PC-9 (cell line): Measurements from ENCODE around the gene UBE2S. TPM values are rescaled to one million over a fixed set of nuclear protein-coding genes. Genes with fewer than 3 reads are reported as not detected.

ENCODE experiments used
- BruUV-seq: library from RNA; stranded (reverse); fragments of 400-500 nt; replicated peaks from 2 replicates; lab custom pipeline; 2021; lab: Mats Ljungman, UMichigan
- CTCF ChIA-PET: fragments of 300-600 bp; sonication (Branson Sonifier 250); formaldehyde crosslinking; loops from one replicate; lab custom pipeline; 2022; ENCODE audit warnings: antibody characterized with exemption; lab: Charles Lee
- POLR2A ChIA-PET: fragments of 300-600 bp; sonication (Branson Sonifier 250); formaldehyde crosslinking; loops from one replicate; lab custom pipeline; 2022; ENCODE audit warnings: antibody characterized with exemption; ENCODE audit not compliant: unreplicated experiment; lab: Charles Lee
- DNase-seq, 2 experiments: peaks; one replicate each; pipeline versions ENCODE4 v3.0.0 to v3.0.0-alpha.2; 2015 to 2022; ENCODE audit warnings: mixed read lengths in 1 of 2
- H2AFZ ChIP-seq: fragments of 200-600 bp; sonication (generic); 2 replicates; pipeline ENCODE4 v1.8.1; 2017; ENCODE audit warnings: antibody characterized with exemption
- H3F3A ChIP-seq: fragments of 200-600 bp; sonication (generic); 2 replicates; pipeline ENCODE4 v1.8.1; 2017; ENCODE audit warnings: antibody characterized with exemption, mild to moderate bottlenecking, low read depth; ENCODE audit not compliant: insufficient read depth
- H3K27ac ChIP-seq: fragments of 200-600 bp; sonication (generic); 2 replicates; pipeline ENCODE4 v1.6.1; 2016; ENCODE audit warnings: mixed run types
- H3K27me3 ChIP-seq: fragments of 200-600 bp; sonication (generic); 2 replicates; pipeline ENCODE4 v1.6.1; 2016; ENCODE audit warnings: low read depth, mixed run types; ENCODE audit not compliant: insufficient read depth
- H3K36me3 ChIP-seq: fragments of 200-600 bp; sonication (generic); 2 replicates; pipeline ENCODE4 v1.6.1; 2016; ENCODE audit warnings: low read depth, mixed run types
- H3K4me1 ChIP-seq: fragments of 200-600 bp; sonication (generic); replicated peaks from 2 replicates; pipeline ENCODE4 v1.6.1; 2016; ENCODE audit warnings: mixed run types; ENCODE audit not compliant: insufficient read depth
- H3K4me2 ChIP-seq: fragments of 200-600 bp; sonication (generic); 2 replicates; pipeline ENCODE4 v1.6.1; 2017; ENCODE audit warnings: mixed run types
- H3K4me3 ChIP-seq: fragments of 200-600 bp; sonication (generic); 2 replicates; pipeline ENCODE4 v1.6.1; 2016; ENCODE audit warnings: mixed run types
- H3K79me2 ChIP-seq: fragments of 200-600 bp; sonication (generic); 2 replicates; pipeline ENCODE4 v1.6.1; 2017; ENCODE audit warnings: low read depth, mixed run types
- H3K9me2 ChIP-seq: fragments of 200-600 bp; sonication (generic); 2 replicates; pipeline ENCODE4 v1.8.1; 2017; ENCODE audit warnings: mild to moderate bottlenecking; ENCODE audit not compliant: insufficient read depth
- H3K9me3 ChIP-seq: fragments of 200-600 bp; sonication (generic); 2 replicates; pipeline ENCODE4 v1.8.1; 2016; ENCODE audit warnings: low read depth; ENCODE audit not compliant: insufficient read depth
- H4K20me1 ChIP-seq: fragments of 200-600 bp; sonication (generic); 2 replicates; pipeline ENCODE4 v1.8.1; 2017; ENCODE audit not compliant: insufficient read depth
- CTCF ChIP-seq: fragments of 200-600 bp; sonication (generic); conservative IDR thresholded peaks from 2 replicates; pipeline ENCODE4 v1.6.1; 2017; ENCODE audit warnings: mixed run types, antibody characterized with exemption, mild to moderate bottlenecking, moderate library complexity
- EZH2 ChIP-seq: fragments of 200-600 bp; sonication (generic); IDR thresholded peaks from 2 replicates; pipeline ENCODE4 v1.8.0; 2017; ENCODE audit warnings: antibody characterized with exemption, low read depth
- intact Hi-C: fragments of 100-400 bp; cut with micrococcal nuclease; formaldehyde crosslinking; loops from one replicate; pipeline ENCODE4 v1.10.0; 2022; ENCODE audit not compliant: unreplicated experiment
- total RNA-seq: library from RNA; stranded (reverse); gene quantifications from 2 replicates; pipeline ENCODE4 v1.2.3, GENCODE V29; 2021

The UBE2S gene
- total RNA-seq, 1 experiment from 2014 or later: 359 TPM

GRCh38 chr19:55385724-55386492 is 21.7 kb downstream of the UBE2S start, which contains the start of gene RPL28:
Gene RPL28, plus strand, starts transcription at chr19:55385932. Its CDS starts 426 bp downstream, at chr19:55386358.
- Histone ChIP-seq H3K27ac (peak within 1 kb of the TSS; percentile 83), H3F3A (peaks cover 57% of the 10 kb centered on the region), H4K20me1 (peaks cover 49% of the 10 kb centered on the region), H3K4me1 (peaks cover 39% of the 10 kb centered on the region), H3K79me2 (peaks cover 75% of the 10 kb centered on the region), H3K27me3 (no peaks in the 10 kb centered on the region), H3K9me2 (no peaks in the 10 kb centered on the region), H2AFZ (peak within 1 kb of the TSS; percentile 72), H3K9me3 (no peaks in the 10 kb centered on the region), H3K4me3 (peak within 1 kb of the TSS; percentile 88), H3K4me2 (peak within 1 kb of the TSS; percentile 97), H3K36me3 (peaks cover 39% of the 10 kb centered on the region)
- intact Hi-C loops: loop anchor here (1.0 to 10.0 kb wide), 6 partner anchors 21 to 221 kb away; partner anchors contain the start of genes DNAAF3, KMT5C, PPP6R1 and UBE2S
- ChIA-PET CTCF (no interaction called here), POLR2A (interaction anchor here (0.8 kb wide), 1 partner anchor 12 kb away, joined by 4 read pairs; no protein-coding TSS in a partner anchor)
- peak; percentile 98 to 100 for DNase-seq
- BruUV-seq: no TSS peak
- TF ChIP-seq CTCF (no peak), EZH2 (no peak)

DNA sequence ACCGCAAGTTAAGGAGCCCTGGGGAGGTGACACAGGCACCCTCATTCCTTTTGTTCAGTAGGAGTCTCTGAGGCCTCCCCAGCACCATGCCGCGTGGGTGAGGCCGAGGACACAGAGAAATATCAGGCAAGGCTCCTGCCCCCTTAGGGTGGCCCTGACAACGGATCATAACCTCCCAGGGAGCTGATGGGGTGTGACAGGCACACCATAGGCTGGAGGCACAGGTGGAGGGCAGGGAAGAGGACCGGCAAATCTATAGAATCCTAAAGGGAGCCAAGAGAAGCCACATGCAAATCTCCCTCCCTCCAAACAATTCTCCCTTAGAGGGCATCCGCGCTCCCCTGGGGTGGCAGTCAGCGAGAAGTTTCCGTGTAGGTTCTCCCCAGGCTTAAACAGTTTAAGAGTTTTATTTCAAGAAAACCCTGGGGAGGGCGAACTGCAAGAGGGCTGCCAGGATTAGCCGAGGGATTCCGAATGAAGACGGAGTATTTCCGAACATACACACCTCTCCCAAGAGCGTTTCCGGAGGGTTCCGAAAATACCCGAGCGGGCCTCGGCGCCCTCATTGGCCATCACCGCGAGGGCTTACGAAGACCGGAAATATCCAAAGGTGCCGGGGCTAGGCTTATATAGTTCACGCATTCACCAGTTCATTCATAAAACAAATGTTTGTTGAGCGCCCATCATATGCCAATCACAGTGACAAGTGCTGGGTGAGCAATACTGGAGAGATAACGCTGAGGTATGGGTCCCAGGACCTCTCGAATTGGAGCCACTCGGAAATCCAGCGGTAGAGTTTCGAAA is 22.5 kb downstream of the UBE2S start:
- CTCF ChIA-PET: interaction anchor here (0.5 to 1.9 kb wide), 5 partner anchors 44 to 218 kb away, joined by 3 to 13 read pairs (median 7); no protein-coding TSS in a partner anchor
- DNase-seq: peak; percentile 93 to 97
- BruUV-seq: TSS peak; percentile 69
- no peaks in the 10 kb centered on the region for H3K27me3 ChIP-seq
- TF ChIP-seq CTCF: no peak
- TF ChIP-seq EZH2: no peak
- peak overlapping the region; percentile 72 for H2AFZ ChIP-seq
- POLR2A ChIA-PET: interaction anchor here (0.6 to 1.7 kb wide), 5 partner anchors 22 to 218 kb away, joined by 3 to 58 read pairs (median 11); partner anchors contain the start of genes HSPBP1, KMT5C and UBE2S
- intact Hi-C loops: loop anchor here (1.0 to 10.0 kb wide), 6 partner anchors 22 to 220 kb away; partner anchors contain the start of genes DNAAF3, KMT5C, PPP6R1 and UBE2S
- H3K27ac ChIP-seq: peak overlapping the region; percentile 83
- H4K20me1 ChIP-seq: peaks cover 41% of the 10 kb centered on the region
- peaks cover 39% of the 10 kb centered on the region for H3K4me1 ChIP-seq
- H3K4me3 ChIP-seq: peak overlapping the region; percentile 88
- H3F3A ChIP-seq: peaks cover 56% of the 10 kb centered on the region
- H3K79me2 ChIP-seq: peaks cover 73% of the 10 kb centered on the region
- peak overlapping the region; percentile 90 for H3K4me2 ChIP-seq
- no peaks in the 10 kb centered on the region for H3K9me3 ChIP-seq
- H3K36me3 ChIP-seq: peaks cover 39% of the 10 kb centered on the region
- no peaks in the 10 kb centered on the region for H3K9me2 ChIP-seq
